ENCODE results near the gene SLC35B2. TPM values are rescaled to one million over a fixed set of nuclear protein-coding genes. Genes with fewer than 3 reads are reported as not detected.
A peak's percentile ranks its signal among the peaks of the same experiment; 100 is the strongest.
"Not testable (repeated sequence)": the region's sequence is repeated elsewhere in the genome, so short reads cannot be mapped to it uniquely, and the experiment has no call there.

SLC35B2 gene
- total RNA-seq, 1 donor from 2014 or later = 20.0 TPM

- peak; percentile 94 for DNase-seq
- ATAC-seq = peak; percentile 88
- intact Hi-C loops (cut with micrococcal nuclease) = no loop called here
These were observed 10.5 kb downstream of the SLC35B2 start, which contains the start of gene HSP90AB1 for GRCh38 chr6:44246663-44247337. HSP90AB1 (plus strand) TSS chr6:44247101; CDS start chr6:44248630, 1,529 bp downstream.

- ATAC-seq = peak; percentile 84
- intact Hi-C loops (cut with micrococcal nuclease) = no loop called here
- DNase-seq = peak; percentile 97
These were observed 11.2 kb downstream of the SLC35B2 start for GRCh38 chr6:44245912-44246662.

- intact Hi-C loops (cut with micrococcal nuclease) = no loop called here
- no peak for ATAC-seq
- peak; percentile 27 for DNase-seq
These were observed 11.9 kb downstream of the SLC35B2 start for GRCh38 chr6:44245391-44245911.

GRCh38 chr6:44243345-44243744 is 14.0 kb downstream of the SLC35B2 start:
- intact Hi-C loops (cut with micrococcal nuclease) = no loop called here
- no peak for DNase-seq
- ATAC-seq = no peak

- ATAC-seq = no peak
- intact Hi-C loops (cut with micrococcal nuclease) = no loop called here
- no peak for DNase-seq
These were observed 18.5 kb downstream of the SLC35B2 start for GRCh38 chr6:44238687-44239350.

- peak; percentile 75 for ATAC-seq
- intact Hi-C loops (cut with micrococcal nuclease) = loop anchor here (2.0 kb wide), 1 partner anchor 65 kb away; no protein-coding TSS in a partner anchor
These were observed 19.4 kb downstream of the SLC35B2 start for GRCh38 chr6:44237813-44238433.

GRCh38 chr6:44237021-44237812 is 20.1 kb downstream of the SLC35B2 start:
- ATAC-seq (peak; percentile 81), DNase-seq (peak; percentile 90)
- intact Hi-C loops (cut with micrococcal nuclease) = loop anchor here (2.0 kb wide), 1 partner anchor 64 kb away; no protein-coding TSS in a partner anchor

More at GRCh38 chr6:44237813-44238433, 19.4 kb downstream of the SLC35B2 start:
- peak; percentile 90 for DNase-seq

GRCh38 chr6:44235891-44236516 is 21.3 kb downstream of the SLC35B2 start:
- ATAC-seq (no peak), DNase-seq (no peak)
- intact Hi-C loops (cut with micrococcal nuclease) = loop anchor here (2.0 kb wide), 1 partner anchor 63 kb away; no protein-coding TSS in a partner anchor

- intact Hi-C loops (cut with micrococcal nuclease) = no loop called here
- DNase-seq = no peak
- ATAC-seq = no peak
These were observed 22.1 kb downstream of the SLC35B2 start for GRCh38 chr6:44235269-44235668.

GRCh38 chr6:44234101-44235025 is 23.0 kb downstream of the SLC35B2 start:
- ATAC-seq (peak; percentile 70), DNase-seq (peak; percentile 94)
- intact Hi-C loops (cut with micrococcal nuclease) = no loop called here

- ATAC-seq (peak; percentile 41), DNase-seq (peak; percentile 46)
- intact Hi-C loops (cut with micrococcal nuclease) = no loop called here
These were observed 23.7 kb downstream of the SLC35B2 start for GRCh38 chr6:44233567-44234100.

GRCh38 chr6:44232676-44233566 is 24.4 kb downstream of the SLC35B2 start:
- ATAC-seq (no peak), DNase-seq (peak; percentile 40)
- intact Hi-C loops (cut with micrococcal nuclease) = no loop called here

- intact Hi-C loops (cut with micrococcal nuclease); DNase-seq; ATAC-seq: not testable (repeated sequence)
These were observed 25.9 kb downstream of the SLC35B2 start for GRCh38 chr6:44231426-44231825.

- intact Hi-C loops (cut with micrococcal nuclease) = no loop called here
- ATAC-seq (no peak), DNase-seq (no peak)
These were observed 27.2 kb downstream of the SLC35B2 start for GRCh38 chr6:44230034-44230675.

Measured in left ventricle myocardium superior (tissue), 1 donor.